ENCODE data around the gene ST6GALNAC5. TPM values are rescaled to one million over a fixed set of nuclear protein-coding genes. Genes with fewer than 3 reads are reported as not detected.

Gene ST6GALNAC5
- total RNA-seq, 1 experiment from 2014 or later: not detected

GRCh38 chr1:77012066-77012465 is 144.8 kb downstream of the ST6GALNAC5 start:
- no peak for DNase-seq (ENCODE audit: low spot score)

GRCh38 chr1:77014073-77014788 is 147.0 kb downstream of the ST6GALNAC5 start:
- DNase-seq (ENCODE audit: low spot score): no peak

GRCh38 chr1:77015748-77016341 is 148.6 kb downstream of the ST6GALNAC5 start:
- no peak for DNase-seq (ENCODE audit: low spot score)

GRCh38 chr1:77016386-77016985 is 149.2 kb downstream of the ST6GALNAC5 start:
- no peak for DNase-seq (ENCODE audit: low spot score)

- DNase-seq (ENCODE audit: low spot score): no peak
These were observed 151.0 kb downstream of the ST6GALNAC5 start for GRCh38 chr1:77018311-77018710.

- no peak for DNase-seq (ENCODE audit: low spot score)
These were observed 151.5 kb downstream of the ST6GALNAC5 start for GRCh38 chr1:77018761-77019160.

- DNase-seq (ENCODE audit: low spot score): no peak
These were observed 154.5 kb downstream of the ST6GALNAC5 start for GRCh38 chr1:77021732-77022131.

- no peak for DNase-seq (ENCODE audit: low spot score)
These were observed 157.2 kb downstream of the ST6GALNAC5 start for GRCh38 chr1:77024500-77024899.

GRCh38 chr1:77025599-77025998 is 158.3 kb downstream of the ST6GALNAC5 start:
- no peak for DNase-seq (ENCODE audit: low spot score)

GRCh38 chr1:77026135-77026534 is 158.9 kb downstream of the ST6GALNAC5 start:
- no peak for DNase-seq (ENCODE audit: low spot score)

GRCh38 chr1:77026640-77027039 is 159.4 kb downstream of the ST6GALNAC5 start:
- no peak for DNase-seq (ENCODE audit: low spot score)

GRCh38 chr1:77027847-77028246 is 160.6 kb downstream of the ST6GALNAC5 start:
- no peak for DNase-seq (ENCODE audit: low spot score)

GRCh38 chr1:77030401-77031105 is 163.3 kb downstream of the ST6GALNAC5 start:
- no peak for DNase-seq (ENCODE audit: low spot score)

GRCh38 chr1:77031106-77031662 is 163.9 kb downstream of the ST6GALNAC5 start:
- peak; percentile 63 for DNase-seq (ENCODE audit: low spot score)

GRCh38 chr1:77036560-77036959 is 169.3 kb downstream of the ST6GALNAC5 start:
- peak; percentile 37 for DNase-seq (ENCODE audit: low spot score)

GRCh38 chr1:77037038-77037437 is 169.8 kb downstream of the ST6GALNAC5 start:
- no peak for DNase-seq (ENCODE audit: low spot score)

GRCh38 chr1:77038000-77038399 is 170.7 kb downstream of the ST6GALNAC5 start:
- no peak for DNase-seq (ENCODE audit: low spot score)

- DNase-seq (ENCODE audit: low spot score): no peak
These were observed 171.8 kb downstream of the ST6GALNAC5 start for GRCh38 chr1:77039111-77039510.

- peak; percentile 69 for DNase-seq (ENCODE audit: low spot score)
These were observed 172.5 kb downstream of the ST6GALNAC5 start for GRCh38 chr1:77039739-77040138.

- DNase-seq (ENCODE audit: low spot score): no peak
These were observed 173.5 kb downstream of the ST6GALNAC5 start for GRCh38 chr1:77040826-77041225.

- DNase-seq (ENCODE audit: low spot score): no peak
These were observed 177.0 kb downstream of the ST6GALNAC5 start for GRCh38 chr1:77044133-77044849.
